Upper lobe of right lung (tissue), 1 donor: Measurements from ENCODE around the gene MLLT11. TPM values are rescaled to one million over a fixed set of nuclear protein-coding genes. Genes with fewer than 3 reads are reported as not detected.

Source experiments
- ATAC-seq: fragments of 200-7000 bp; cut with Tn5 transposase; one replicate; pipeline ENCODE4 v1.9.1; 2020; ENCODE audit warnings: mild to moderate bottlenecking, moderate library complexity
- DNase-seq: peaks from one replicate; pipeline ENCODE4 v3.0.0-alpha.2; 2020
- H3K27ac ChIP-seq: fragments of 200-600 bp; one replicate; pipeline ENCODE4 v1.8.0; 2022
- H3K27me3 ChIP-seq: fragments of 200-600 bp; one replicate; pipeline ENCODE4 v1.8.0; 2022; ENCODE audit warnings: mild to moderate bottlenecking
- H3K36me3 ChIP-seq: fragments of 200-600 bp; one replicate; pipeline ENCODE4 v1.8.0; 2022
- H3K4me1 ChIP-seq: fragments of 200-600 bp; one replicate; pipeline ENCODE4 v1.8.0; 2022
- H3K4me3 ChIP-seq: fragments of 200-600 bp; one replicate; pipeline ENCODE4 v1.8.0; 2022; ENCODE audit warnings: mild to moderate bottlenecking
- H3K9me3 ChIP-seq: fragments of 200-600 bp; one replicate; pipeline ENCODE4 v1.8.0; 2022
- intact Hi-C: fragments of 100-400 bp; cut with DNase I; formaldehyde crosslinking; loops from one replicate; pipeline ENCODE4 v1.11.0; 2022
- total RNA-seq: library from RNA; stranded (reverse); fragmentation: NEBNext Ultra II Directional; extraction: Animal tissue kit (Norgen Biotek cat#: 25700); gene quantifications from one replicate; pipeline ENCODE4 v1.2.1, GENCODE V29; 2021
- TF ChIP-seq, protein P1 (sequence below): fragments of 200-600 bp; IDR thresholded peaks from one replicate; pipeline ENCODE4 v1.8.0; 2022; ENCODE audit warnings: antibody characterized with exemption
- donor health status: DM: no; HTN: yes; CAD: no; lungs with severe emphysema.

The MLLT11 gene
- total RNA-seq, 1 donor from 2014 or later = 0.72 TPM

GRCh38 chr1:151065089-151065645 lies 5.0 kb downstream of the MLLT11 start:
- ATAC-seq (no peak), DNase-seq (no peak)
- Histone ChIP-seq H3K4me1 (peaks cover 15% of the 10 kb centered on the region), H3K27me3 (no peaks in the 10 kb centered on the region), H3K27ac (no peak overlapping the region), H3K4me3 (no peak overlapping the region), H3K36me3 (no peaks in the 10 kb centered on the region), H3K9me3 (no peaks in the 10 kb centered on the region)
- intact Hi-C loops = loop anchor here (10.0 kb wide), 1 partner anchor 50 kb away; no protein-coding TSS in a partner anchor
- TF ChIP-seq, protein P1, sequence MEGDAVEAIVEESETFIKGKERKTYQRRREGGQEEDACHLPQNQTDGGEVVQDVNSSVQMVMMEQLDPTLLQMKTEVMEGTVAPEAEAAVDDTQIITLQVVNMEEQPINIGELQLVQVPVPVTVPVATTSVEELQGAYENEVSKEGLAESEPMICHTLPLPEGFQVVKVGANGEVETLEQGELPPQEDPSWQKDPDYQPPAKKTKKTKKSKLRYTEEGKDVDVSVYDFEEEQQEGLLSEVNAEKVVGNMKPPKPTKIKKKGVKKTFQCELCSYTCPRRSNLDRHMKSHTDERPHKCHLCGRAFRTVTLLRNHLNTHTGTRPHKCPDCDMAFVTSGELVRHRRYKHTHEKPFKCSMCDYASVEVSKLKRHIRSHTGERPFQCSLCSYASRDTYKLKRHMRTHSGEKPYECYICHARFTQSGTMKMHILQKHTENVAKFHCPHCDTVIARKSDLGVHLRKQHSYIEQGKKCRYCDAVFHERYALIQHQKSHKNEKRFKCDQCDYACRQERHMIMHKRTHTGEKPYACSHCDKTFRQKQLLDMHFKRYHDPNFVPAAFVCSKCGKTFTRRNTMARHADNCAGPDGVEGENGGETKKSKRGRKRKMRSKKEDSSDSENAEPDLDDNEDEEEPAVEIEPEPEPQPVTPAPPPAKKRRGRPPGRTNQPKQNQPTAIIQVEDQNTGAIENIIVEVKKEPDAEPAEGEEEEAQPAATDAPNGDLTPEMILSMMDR = no peak

GRCh38 chr1:151067185-151067584 lies 7.0 kb downstream of the MLLT11 start:
- DNase-seq = no peak
- no peaks in the 10 kb centered on the region for H3K9me3 ChIP-seq
- TF ChIP-seq, protein P1 = no peak
- ATAC-seq = no peak
- no peaks in the 10 kb centered on the region for H3K36me3 ChIP-seq
- H3K27ac ChIP-seq = no peak overlapping the region
- intact Hi-C loops = loop anchor here (10.0 kb wide), 1 partner anchor 52 kb away; no protein-coding TSS in a partner anchor
- no peak overlapping the region for H3K4me3 ChIP-seq
- H3K27me3 ChIP-seq = no peaks in the 10 kb centered on the region
- peaks cover 16% of the 10 kb centered on the region for H3K4me1 ChIP-seq

DNA sequence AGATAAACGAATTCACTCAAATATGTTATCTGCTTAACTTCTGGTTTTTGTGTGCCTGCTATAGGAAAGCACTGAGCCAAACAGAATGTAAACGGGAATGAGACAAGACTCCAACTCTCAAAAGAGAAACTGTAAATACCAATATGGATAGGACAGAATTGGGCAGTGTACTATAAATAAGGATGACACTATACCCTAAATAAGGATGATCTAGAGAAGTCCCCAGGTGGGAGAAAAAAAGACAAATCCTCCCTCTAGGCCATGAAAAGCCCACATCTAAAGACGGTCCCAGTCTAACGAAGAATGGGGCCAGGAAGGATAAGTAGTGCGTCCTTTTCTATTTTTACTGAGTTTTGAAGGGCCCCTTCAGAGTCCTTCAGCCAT lies 8.9 kb downstream of the MLLT11 start:
- DNase-seq = no peak
- H3K36me3 ChIP-seq = no peaks in the 10 kb centered on the region
- intact Hi-C loops = loop anchor here (10.0 kb wide), 1 partner anchor 54 kb away; no protein-coding TSS in a partner anchor

DNA sequence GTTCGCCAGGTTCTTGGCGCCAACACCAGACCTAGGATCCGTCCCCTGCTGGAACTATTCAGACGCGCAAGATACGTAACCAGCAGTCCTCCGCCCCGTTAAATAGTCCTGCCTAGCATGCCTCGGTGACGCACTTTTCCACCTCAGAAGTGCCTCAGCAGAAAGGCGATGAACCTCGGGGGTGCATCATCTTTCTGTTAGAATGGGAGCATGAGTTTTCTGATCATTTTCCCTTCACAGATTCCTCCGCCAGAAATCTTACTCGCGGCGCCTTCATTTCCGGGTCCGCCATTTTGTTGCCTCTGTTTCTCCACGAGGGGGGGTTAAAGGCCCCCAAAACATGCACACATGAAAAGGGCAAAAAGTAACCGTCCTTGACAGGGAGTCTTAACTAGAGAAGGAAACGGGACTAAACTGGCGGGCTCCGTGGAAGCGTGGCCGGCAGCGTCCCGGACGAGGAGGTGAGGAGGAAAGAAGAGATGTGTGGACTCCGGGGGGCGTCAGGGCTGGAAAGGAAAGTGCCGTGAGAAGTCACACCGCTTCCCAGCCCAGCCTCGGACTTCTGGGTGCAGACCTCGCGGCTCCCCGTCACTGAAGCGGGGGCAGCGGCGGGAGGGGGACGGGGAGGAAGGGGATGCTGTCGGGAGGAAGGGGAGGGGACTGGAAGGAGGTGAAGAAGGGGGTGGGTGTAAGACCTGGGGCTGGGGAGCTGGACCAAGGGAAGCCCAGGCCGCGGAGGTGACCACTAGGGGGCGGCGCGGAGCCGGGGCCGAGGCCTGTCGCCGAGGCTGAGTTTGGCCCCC lies 10.5 kb downstream of the MLLT11 start, which contains the start of gene GABPB2:
GABPB2 (plus strand) TSS at position 288 of the 803 bp plus-strand sequence. CDS start 17,429 bp downstream, outside the sequence.
- TF ChIP-seq, protein P1 = peak; percentile 94
- intact Hi-C loops = no loop called here
- Histone ChIP-seq H3K4me3 (peak within 1 kb of the TSS; percentile 93), H3K27me3 (no peaks in the 10 kb centered on the region), H3K9me3 (no peaks in the 10 kb centered on the region), H3K27ac (peak within 1 kb of the TSS; percentile 100), H3K36me3 (peaks cover 6% of the 10 kb centered on the region), H3K4me1 (peaks cover 16% of the 10 kb centered on the region)
- peak; percentile 98 for ATAC-seq
- peak; percentile 94 for DNase-seq

More for the DNA sequence above, 8.9 kb downstream of the MLLT11 start:
- Histone ChIP-seq H3K9me3 (no peaks in the 10 kb centered on the region), H3K27me3 (no peaks in the 10 kb centered on the region), H3K4me3 (no peak overlapping the region), H3K27ac (peak overlapping the region; percentile 100), H3K4me1 (peaks cover 16% of the 10 kb centered on the region)
- no peak for ATAC-seq
- TF ChIP-seq, protein P1 = no peak

GRCh38 chr1:151072224-151072623 lies 12.0 kb downstream of the MLLT11 start:
- Histone ChIP-seq H3K27me3 (no peaks in the 10 kb centered on the region), H3K27ac (peak overlapping the region; percentile 100), H3K9me3 (no peaks in the 10 kb centered on the region), H3K4me1 (peaks cover 16% of the 10 kb centered on the region), H3K36me3 (peaks cover 6% of the 10 kb centered on the region), H3K4me3 (no peak overlapping the region)
- TF ChIP-seq, protein P1 = peak; percentile 10
- DNase-seq (no peak), ATAC-seq (no peak)
- intact Hi-C loops = no loop called here
